PC-3 (cell line): ENCODE data around the gene UGT3A2. TPM values are rescaled to one million over a fixed set of nuclear protein-coding genes. Genes with fewer than 3 reads are reported as not detected.

ENCODE experiments used
- ATAC-seq: fragments of 200-7000 bp; cut with Tn5 transposase; 2 replicates; pipeline ENCODE4 v1.9.1; 2020; ENCODE audit warnings: mild to moderate bottlenecking, moderate library complexity
- BruUV-seq: library from RNA; stranded (reverse); fragments of 400-500 nt; replicated peaks from 2 replicates; lab custom pipeline; 2021; lab: Mats Ljungman, UMichigan
- CTCF ChIA-PET: fragments of 300-600 bp; sonication (Branson Sonifier 250); formaldehyde crosslinking; loops from one replicate; lab custom pipeline; 2022; ENCODE audit warnings: antibody characterized with exemption; lab: Charles Lee
- POLR2A ChIA-PET: fragments of 300-600 bp; sonication (Branson Sonifier 250); formaldehyde crosslinking; loops from one replicate; lab custom pipeline; 2022; ENCODE audit warnings: antibody characterized with exemption; ENCODE audit not compliant: unreplicated experiment; lab: Charles Lee
- DNase-seq: peaks from one replicate; pipeline ENCODE4 v3.0.0-alpha.2; 2015
- H2AFZ ChIP-seq: fragments of 300-600 bp; sonication (generic); 2 replicates; pipeline ENCODE4 v1.6.0; 2016; ENCODE audit warnings: antibody characterized with exemption, low read length
- H3F3A ChIP-seq: fragments of 300-600 bp; sonication (generic); one replicate; pipeline ENCODE4 v1.6.0; 2017; ENCODE audit warnings: antibody characterized with exemption, low read length, control low read depth, mild to moderate bottlenecking; ENCODE audit not compliant: unreplicated experiment
- H3K27ac ChIP-seq: fragments of 300-600 bp; sonication (generic); 2 replicates; pipeline ENCODE4 v1.5.1; 2016; ENCODE audit warnings: mild to moderate bottlenecking, low read length
- H3K27me3 ChIP-seq: fragments of 300-600 bp; sonication (generic); 2 replicates; pipeline ENCODE4 v1.6.1; 2016; ENCODE audit warnings: low read length, mixed read lengths
- H3K36me3 ChIP-seq: fragments of 300-600 bp; sonication (generic); 2 replicates; pipeline ENCODE4 v1.6.1; 2016; ENCODE audit warnings: low read depth, mixed run types, low read length, mixed read lengths
- H3K4me1 ChIP-seq: fragments of 300-600 bp; sonication (generic); 2 replicates; pipeline ENCODE4 v1.5.1; 2016; ENCODE audit warnings: low read length; ENCODE audit not compliant: insufficient read depth
- H3K4me2 ChIP-seq: fragments of 300-600 bp; sonication (generic); 2 replicates; pipeline ENCODE4 v1.6.0; 2016; ENCODE audit warnings: low read length
- H3K4me3 ChIP-seq: fragments of 300-600 bp; sonication (generic); 2 replicates; pipeline ENCODE4 v1.5.1; 2016; ENCODE audit warnings: mild to moderate bottlenecking, low read length, mixed read lengths
- H3K79me2 ChIP-seq: fragments of 300-600 bp; sonication (generic); 2 replicates; pipeline ENCODE4 v1.6.1; 2017; ENCODE audit warnings: low read length, mixed read lengths
- H3K9ac ChIP-seq: fragments of 300-600 bp; sonication (generic); 2 replicates; pipeline ENCODE4 v1.6.0; 2016; ENCODE audit warnings: mild to moderate bottlenecking, low read length
- H3K9me2 ChIP-seq: fragments of 300-600 bp; sonication (generic); replicated peaks from 2 replicates; pipeline ENCODE4 v1.6.1; 2016; ENCODE audit warnings: mixed run types, low read length, mixed read lengths
- H3K9me3 ChIP-seq: fragments of 300-600 bp; sonication (generic); 2 replicates; pipeline ENCODE4 v1.6.1; 2016; ENCODE audit warnings: low read length, mixed read lengths
- H4K20me1 ChIP-seq: fragments of 300-600 bp; sonication (generic); 2 replicates; pipeline ENCODE4 v1.6.1; 2016; ENCODE audit warnings: low read length, mixed read lengths
- CTCF ChIP-seq: fragments of 300-600 bp; sonication (generic); conservative IDR thresholded peaks from 2 replicates; pipeline ENCODE4 v1.5.1; 2017; ENCODE audit warnings: antibody characterized with exemption, low read depth, mild to moderate bottlenecking, low read length
- EZH2 ChIP-seq: fragments of 300-600 bp; sonication (generic); IDR thresholded peaks from one replicate; pipeline ENCODE4 v1.6.1; 2017; ENCODE audit warnings: antibody characterized with exemption, mild to moderate bottlenecking, low read length; ENCODE audit not compliant: unreplicated experiment
- EZH2phosphoT487 ChIP-seq: fragments of 300-600 bp; sonication (generic); IDR thresholded peaks from 2 replicates; pipeline ENCODE4 v1.6.1; 2018; ENCODE audit warnings: mild to moderate bottlenecking, antibody characterized with exemption, low read length, borderline replicate concordance
- intact Hi-C: fragments of 100-400 bp; cut with micrococcal nuclease; formaldehyde crosslinking; loops from 2 replicates; pipeline ENCODE4 v1.9.0; 2023
- total RNA-seq: library from RNA; depleted of rRNA; stranded (reverse); fragments of >200 nt; gene quantifications from 2 replicates; pipeline ENCODE4 v1.2.3, GENCODE V29; 2014

Gene UGT3A2
- total RNA-seq, 1 experiment from 2014 or later, result not detected

GRCh38 chr5:35990941-35991611 lies 75.6 kb downstream of the UGT3A2 start, which contains the start of gene UGT3A1:
Gene UGT3A1 (minus strand): TSS chr5:35991390. CDS start chr5:35991240, 150 bp downstream.
- H2AFZ ChIP-seq, result no peak within 1 kb of the TSS
- TF ChIP-seq EZH2phosphoT487, result no peak
- TF ChIP-seq CTCF, result no peak
- no peak for TF ChIP-seq EZH2
- peaks cover 97% of the 10 kb centered on the region for H3K27me3 ChIP-seq
- no peak within 1 kb of the TSS for H3K9ac ChIP-seq
- H3K79me2 ChIP-seq, result no peaks in the 10 kb centered on the region
- no TSS peak for BruUV-seq
- CTCF ChIA-PET, result no interaction called here
- intact Hi-C loops, result no loop called here
- no peaks in the 10 kb centered on the region for H3K9me2 ChIP-seq
- ATAC-seq (no peak), DNase-seq (no peak)
- H4K20me1 ChIP-seq, result no peaks in the 10 kb centered on the region
- no peak within 1 kb of the TSS for H3K27ac ChIP-seq
- POLR2A ChIA-PET, result no interaction called here
- H3K9me3 ChIP-seq, result no peaks in the 10 kb centered on the region
- no peak within 1 kb of the TSS for H3K4me2 ChIP-seq
- no peak within 1 kb of the TSS for H3K4me3 ChIP-seq
- H3F3A ChIP-seq, result no peaks in the 10 kb centered on the region
- H3K4me1 ChIP-seq, result no peaks in the 10 kb centered on the region
- H3K36me3 ChIP-seq, result no peaks in the 10 kb centered on the region

GRCh38 chr5:35990520-35990919 lies 76.2 kb downstream of the UGT3A2 start:
- ATAC-seq (no peak), DNase-seq (no peak)
- no TSS peak for BruUV-seq
- intact Hi-C loops, result no loop called here
- Histone ChIP-seq H3K27ac (no peak overlapping the region), H3K9ac (no peak overlapping the region), H3K4me3 (no peak overlapping the region), H3K9me3 (no peaks in the 10 kb centered on the region), H3K4me2 (no peak overlapping the region), H3K27me3 (peaks cover 97% of the 10 kb centered on the region), H4K20me1 (no peaks in the 10 kb centered on the region), H3F3A (no peaks in the 10 kb centered on the region), H2AFZ (no peak overlapping the region), H3K4me1 (no peaks in the 10 kb centered on the region), H3K9me2 (no peaks in the 10 kb centered on the region), H3K79me2 (no peaks in the 10 kb centered on the region), H3K36me3 (no peaks in the 10 kb centered on the region)
- POLR2A ChIA-PET, result no interaction called here
- CTCF ChIA-PET, result no interaction called here
- TF ChIP-seq CTCF (no peak), EZH2 (no peak), EZH2phosphoT487 (no peak)

GRCh38 chr5:35988529-35988928 lies 78.2 kb downstream of the UGT3A2 start:
- no peak overlapping the region for H3K9ac ChIP-seq
- no peak for DNase-seq
- no peaks in the 10 kb centered on the region for H3F3A ChIP-seq
- no peak for ATAC-seq
- H3K27me3 ChIP-seq, result peaks cover 81% of the 10 kb centered on the region
- H2AFZ ChIP-seq, result no peak overlapping the region
- H3K9me3 ChIP-seq, result no peaks in the 10 kb centered on the region
- no peak overlapping the region for H3K4me2 ChIP-seq
- no peaks in the 10 kb centered on the region for H4K20me1 ChIP-seq
- intact Hi-C loops, result loop anchor here (2.0 kb wide), 1 partner anchor 72 kb away; no protein-coding TSS in a partner anchor
- H3K36me3 ChIP-seq, result no peaks in the 10 kb centered on the region
- no peaks in the 10 kb centered on the region for H3K4me1 ChIP-seq
- no TSS peak for BruUV-seq
- H3K4me3 ChIP-seq, result no peak overlapping the region
- CTCF ChIA-PET, result no interaction called here
- TF ChIP-seq EZH2 (no peak), CTCF (no peak), EZH2phosphoT487 (no peak)
- POLR2A ChIA-PET, result no interaction called here
- H3K27ac ChIP-seq, result no peak overlapping the region
- no peaks in the 10 kb centered on the region for H3K9me2 ChIP-seq
- H3K79me2 ChIP-seq, result no peaks in the 10 kb centered on the region
